GM18951 (cell line): ENCODE results near the gene ETFA.

Source experiments
- POLR2A ChIP-seq: IDR thresholded peaks from 4 replicates; pipeline ENCODE4 v1.6.1; 2011; ENCODE audit warnings: mild to moderate bottlenecking; ENCODE audit not compliant: insufficient read length, insufficient read depth; ENCODE audit errors: extremely low read depth
- in situ Hi-C: fragments of 300-500 bp; cut with MboI; formaldehyde crosslinking; loops from one replicate; pipeline ENCODE4 v1.12.0; 2022; ENCODE audit warnings: low sequenced_read_pairs, mixed read lengths, inconsistent platforms; ENCODE audit not compliant: unreplicated experiment

Gene ETFA

GRCh38 chr15:76195506-76196268, 115.6 kb downstream of the ETFA start:
- no peak for TF ChIP-seq POLR2A
- in situ Hi-C loops: loop anchor here (25.0 kb wide), 1 partner anchor 667 kb away; no protein-coding TSS in a partner anchor

DNA sequence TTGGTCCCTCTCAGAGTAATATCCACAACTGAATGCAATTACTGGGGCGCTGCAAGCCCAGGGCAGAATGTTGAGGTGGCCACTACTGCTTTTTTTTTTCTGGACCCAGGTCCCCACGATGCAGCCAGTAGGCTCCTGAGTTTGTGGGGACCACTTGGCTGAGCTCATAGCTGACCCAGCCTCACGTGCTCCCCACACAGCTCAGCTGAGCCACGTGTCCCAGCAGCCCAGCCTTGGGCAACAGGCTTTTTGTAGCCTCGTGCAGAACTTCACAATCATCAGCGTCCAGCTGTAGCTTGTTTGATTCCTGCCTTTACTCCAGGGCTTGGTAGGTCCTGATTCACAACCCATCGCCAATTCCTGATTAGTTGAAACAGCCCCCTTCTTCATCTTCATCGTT, 117.3 kb downstream of the ETFA start:
- no peak for TF ChIP-seq POLR2A
- in situ Hi-C loops: loop anchor here (25.0 kb wide), 1 partner anchor 668 kb away; no protein-coding TSS in a partner anchor

GRCh38 chr15:76192715-76193114, 118.6 kb downstream of the ETFA start:
- in situ Hi-C loops: loop anchor here (25.0 kb wide), 1 partner anchor 670 kb away; no protein-coding TSS in a partner anchor
- no peak for TF ChIP-seq POLR2A

GRCh38 chr15:76191539-76192244, 119.6 kb downstream of the ETFA start:
- in situ Hi-C loops: loop anchor here (25.0 kb wide), 1 partner anchor 671 kb away; no protein-coding TSS in a partner anchor
- no peak for TF ChIP-seq POLR2A

- TF ChIP-seq POLR2A: no peak
- in situ Hi-C loops: loop anchor here (25.0 kb wide), 1 partner anchor 671 kb away; no protein-coding TSS in a partner anchor
Observed at GRCh38 chr15:76190751-76191538, 120.3 kb downstream of the ETFA start.

DNA sequence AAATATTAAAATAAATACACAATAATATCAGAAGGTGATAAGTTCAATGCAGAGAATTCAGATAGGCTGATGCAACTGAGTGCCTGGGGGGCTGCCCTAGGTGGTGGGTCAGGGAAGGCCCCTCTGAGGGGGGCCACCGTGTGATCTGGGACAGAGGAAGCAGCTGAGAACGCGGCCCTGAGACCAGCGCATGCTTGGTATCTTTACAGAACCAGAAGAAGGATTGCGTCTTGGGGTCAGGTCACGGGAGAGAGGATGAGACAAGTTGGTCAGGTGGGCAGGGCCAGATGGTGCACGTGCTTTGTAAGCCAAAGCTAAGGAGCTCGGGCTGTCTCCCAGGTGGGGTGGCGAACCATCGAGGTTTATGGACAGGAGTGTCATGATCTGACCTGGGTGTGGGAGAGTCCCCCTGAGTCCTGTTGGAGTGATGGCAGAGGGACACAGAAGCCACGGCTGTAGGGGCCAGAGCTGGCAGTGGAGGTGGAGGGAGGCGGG, 121.2 kb downstream of the ETFA start:
- no peak for TF ChIP-seq POLR2A
- in situ Hi-C loops: loop anchor here (25.0 kb wide), 1 partner anchor 672 kb away; no protein-coding TSS in a partner anchor

DNA sequence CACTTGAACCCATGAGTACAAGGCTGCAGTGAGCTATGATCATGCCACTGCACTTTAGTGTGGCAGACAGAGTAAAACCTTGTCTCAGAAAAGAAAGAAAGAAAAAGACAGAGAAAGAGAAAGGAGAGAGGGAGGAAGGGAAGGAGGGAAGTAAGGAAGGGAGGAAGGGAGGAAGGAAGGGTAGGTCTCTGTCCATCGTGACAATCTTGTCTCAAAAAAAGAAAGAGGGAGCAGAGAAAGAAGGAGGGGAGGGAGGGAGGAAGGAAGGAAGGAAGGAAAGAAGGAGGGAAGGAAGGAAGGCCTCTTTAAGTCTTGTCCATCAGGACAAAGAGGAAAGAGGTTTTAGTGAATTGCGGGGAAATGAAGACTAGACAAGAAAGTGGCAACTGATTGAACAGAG, 122.2 kb downstream of the ETFA start:
- in situ Hi-C loops: loop anchor here (25.0 kb wide), 1 partner anchor 673 kb away; no protein-coding TSS in a partner anchor
- no peak for TF ChIP-seq POLR2A

DNA sequence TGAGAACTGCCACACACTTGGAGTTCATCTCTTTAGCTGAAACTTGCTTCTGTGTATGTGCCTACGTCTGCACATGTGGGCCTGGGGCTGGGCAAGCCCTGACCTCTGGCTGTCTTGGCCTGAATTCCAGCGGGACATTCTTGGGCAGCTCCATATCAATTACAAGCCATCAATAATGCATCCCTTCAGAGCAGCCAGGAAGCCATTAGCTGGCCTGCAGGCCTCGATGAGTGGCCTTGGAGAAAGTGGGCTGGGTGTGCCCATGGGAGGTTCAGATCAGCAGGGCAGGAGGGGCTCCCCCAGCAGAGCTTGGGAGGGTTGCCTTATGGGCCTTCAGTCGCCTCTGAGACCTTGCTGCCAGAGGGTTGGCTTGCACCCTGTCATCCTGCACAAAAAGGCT, 124.1 kb downstream of the ETFA start:
- TF ChIP-seq POLR2A: no peak
- in situ Hi-C loops: loop anchor here (25.0 kb wide), 1 partner anchor 675 kb away; no protein-coding TSS in a partner anchor

- in situ Hi-C loops: loop anchor here (25.0 kb wide), 1 partner anchor 677 kb away; no protein-coding TSS in a partner anchor
- no peak for TF ChIP-seq POLR2A
Observed at GRCh38 chr15:76185716-76186115, 125.6 kb downstream of the ETFA start.

- in situ Hi-C loops: loop anchor here (25.0 kb wide), 1 partner anchor 678 kb away; no protein-coding TSS in a partner anchor
- no peak for TF ChIP-seq POLR2A
Observed at GRCh38 chr15:76184650-76185035, 126.6 kb downstream of the ETFA start.

GRCh38 chr15:76183930-76184649, 127.2 kb downstream of the ETFA start:
- in situ Hi-C loops: loop anchor here (25.0 kb wide), 1 partner anchor 678 kb away; no protein-coding TSS in a partner anchor
- TF ChIP-seq POLR2A: no peak

DNA sequence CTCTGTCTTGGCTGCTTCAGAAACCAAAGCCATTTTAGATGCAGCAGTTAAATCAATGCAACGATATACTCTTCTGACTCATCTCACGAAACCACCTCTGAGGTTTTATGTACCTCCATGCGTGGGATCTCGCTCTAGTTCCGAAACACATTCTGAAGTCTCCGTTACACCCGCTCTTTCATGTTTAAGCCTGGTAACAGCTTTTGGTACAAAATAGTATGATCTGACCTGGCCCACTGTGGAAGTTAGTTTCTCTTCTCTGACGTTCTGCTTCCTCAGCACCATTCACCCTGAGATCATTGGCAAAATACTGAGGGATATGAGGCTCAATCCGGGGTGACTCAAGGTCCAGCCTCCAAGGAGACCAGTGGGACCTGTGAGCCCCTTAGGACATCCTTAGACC, 129.6 kb downstream of the ETFA start:
- in situ Hi-C loops: loop anchor here (25.0 kb wide), 1 partner anchor 681 kb away; no protein-coding TSS in a partner anchor
- TF ChIP-seq POLR2A: no peak
